Endothelial cell of umbilical vein (primary cell): ENCODE measurements around the gene GRIK1. TPM values are rescaled to one million over a fixed set of nuclear protein-coding genes. Genes with fewer than 3 reads are reported as not detected.

Experiments
- BruUV-seq: library from RNA; stranded (reverse); fragments of 400-500 nt; replicated peaks from 2 replicates; lab custom pipeline; 2021; lab: Mats Ljungman, UMichigan
- CTCF ChIA-PET: fragments of 300-600, 350-600 bp; sonication (Branson Sonifier 250); formaldehyde crosslinking; loops from one replicate; lab custom pipeline; 2021; ENCODE audit warnings: antibody characterized with exemption, inconsistent platforms; lab: Charles Lee
- POLR2A ChIA-PET: fragments of 300-600, 350-600 bp; sonication (Branson Sonifier 250); formaldehyde crosslinking; loops from one replicate; lab custom pipeline; 2021; ENCODE audit warnings: antibody characterized with exemption, inconsistent platforms; lab: Charles Lee
- DNase-seq: peaks from one replicate; pipeline ENCODE4 v3.0.0-alpha.2; 2011; ENCODE audit warnings: low read depth, low spot score
- FAIRE-seq: peaks from 2 replicates; lab custom pipeline; 2011; peaks lifted over from hg19 to GRCh38; lab: Jason Lieb, UNC
- H2AFZ ChIP-seq: 2 replicates; pipeline ENCODE4 v1.6.0; 2012; ENCODE audit warnings: low read depth, low read length, control low read depth, inconsistent platforms
- H3K27ac ChIP-seq: 2 replicates; pipeline ENCODE4 v1.5.1; 2011; ENCODE audit warnings: low read depth, mild to moderate bottlenecking, control low read depth, low read length, moderate library complexity; ENCODE audit not compliant: insufficient read depth
- H3K27me3 ChIP-seq, 2 experiments: 2 replicates each; pipeline versions ENCODE4 v1.6.0 to v1.6.1; 2011; ENCODE audit warnings: low read length in 2 of 2, mixed read lengths in 1 of 2; ENCODE audit not compliant: control insufficient read depth in 2 of 2, insufficient read depth in 2 of 2
- H3K36me3 ChIP-seq, 2 experiments: 2 replicates in 1 of 2; 3 replicates in 1 of 2; pipeline ENCODE4 v1.5.1; 2011; ENCODE audit warnings: low read length in 2 of 2, mild to moderate bottlenecking in 1 of 2, moderate library complexity in 1 of 2; ENCODE audit not compliant: control insufficient read depth in 2 of 2, insufficient read depth in 2 of 2; ENCODE audit errors: extremely low read depth in 1 of 2
- H3K4me1 ChIP-seq: 3 replicates; pipeline ENCODE4 v1.5.1; 2011; ENCODE audit warnings: mild to moderate bottlenecking, low read length; ENCODE audit not compliant: control insufficient read depth, insufficient read depth; ENCODE audit errors: extremely low read depth
- H3K4me2 ChIP-seq: 2 replicates; pipeline ENCODE4 v1.6.1; 2011; ENCODE audit warnings: low read length, control low read depth, mixed read lengths; ENCODE audit not compliant: insufficient read depth
- H3K4me3 ChIP-seq, 3 experiments: fragments of 200-600 bp in 1 of 3; sonication (generic), shearing (Covaris generic) in 1 of 3; replicated peaks in 1 of 3; 2 replicates each; pipeline ENCODE4 v1.5.1; 2011 to 2016; ENCODE audit warnings: control low read depth in 3 of 3, low read length in 3 of 3, mild to moderate bottlenecking in 2 of 3, inconsistent platforms in 1 of 3, low read depth in 1 of 3, moderate library complexity in 1 of 3; ENCODE audit not compliant: insufficient read depth in 1 of 3
- H3K79me2 ChIP-seq: 2 replicates; pipeline ENCODE4 v1.6.0; 2012; ENCODE audit warnings: low read length, inconsistent platforms; ENCODE audit not compliant: control insufficient read depth, insufficient read depth
- H3K9ac ChIP-seq: replicated peaks from 2 replicates; pipeline ENCODE3; 2011; ENCODE audit warnings: low read length, control low read depth; ENCODE audit not compliant: insufficient read depth; ENCODE audit errors: extremely low read depth
- H3K9me1 ChIP-seq: replicated peaks from 3 replicates; pipeline ENCODE4 v1.6.0; 2011; ENCODE audit warnings: mild to moderate bottlenecking, low read length; ENCODE audit not compliant: control insufficient read depth, insufficient read depth; ENCODE audit errors: extremely low read depth
- H3K9me3 ChIP-seq: replicated peaks from 2 replicates; pipeline ENCODE4 v1.5.1; 2012; ENCODE audit warnings: low read length, inconsistent platforms; ENCODE audit not compliant: control insufficient read depth, insufficient read depth
- H4K20me1 ChIP-seq: replicated peaks from 2 replicates; pipeline ENCODE3; 2011; ENCODE audit warnings: mild to moderate bottlenecking, low read length; ENCODE audit not compliant: control insufficient read depth, insufficient read depth; ENCODE audit errors: extremely low read depth
- CTCF ChIP-seq, 2 donors: IDR thresholded peaks; 1 replicate in 1 of 2; 2 replicates in 1 of 2; pipeline ENCODE4 v1.5.1; 2011; ENCODE audit warnings: low read length in 2 of 2, mild to moderate bottlenecking in 2 of 2, moderate library complexity in 2 of 2, control low read depth in 1 of 2, inconsistent platforms in 1 of 2, low read depth in 1 of 2; ENCODE audit not compliant: insufficient read depth in 1 of 2; ENCODE audit errors: extremely low read depth in 1 of 2
- EZH2 ChIP-seq: IDR thresholded peaks from 2 replicates; pipeline ENCODE4 v1.6.1; 2012; ENCODE audit warnings: borderline replicate concordance, low read depth, mild to moderate bottlenecking, moderate library complexity, low read length, inconsistent platforms; ENCODE audit not compliant: severe bottlenecking
- FOS ChIP-seq: IDR thresholded peaks from 2 replicates; pipeline ENCODE4 v1.6.1; 2011; ENCODE audit warnings: mild to moderate bottlenecking, low read length, moderate library complexity, borderline replicate concordance; ENCODE audit not compliant: insufficient read depth
- GATA2 ChIP-seq: IDR thresholded peaks from 2 replicates; pipeline ENCODE4 v1.7.0; 2011; ENCODE audit warnings: low read depth, mild to moderate bottlenecking, moderate library complexity, mixed read lengths, low read length; ENCODE audit not compliant: insufficient read length, insufficient read depth
- JUN ChIP-seq: IDR thresholded peaks from 2 replicates; pipeline ENCODE4 v1.6.1; 2011; ENCODE audit warnings: borderline replicate concordance, low read depth; ENCODE audit not compliant: insufficient read length, insufficient read depth
- MAX ChIP-seq: IDR thresholded peaks from 2 replicates; pipeline ENCODE4 v1.6.1; 2011; ENCODE audit not compliant: insufficient read depth, insufficient read length
- MYC ChIP-seq: IDR thresholded peaks from one replicate; pipeline ENCODE4 v1.6.1; 2011; ENCODE audit warnings: mild to moderate bottlenecking, low read depth, low read length
- POLR2A ChIP-seq: IDR thresholded peaks from 2 replicates; pipeline ENCODE4 v1.6.1; 2012; ENCODE audit warnings: low read depth, mild to moderate bottlenecking, control low read depth, low read length
- POLR2AphosphoS5 ChIP-seq: IDR thresholded peaks from 2 replicates; pipeline ENCODE4 v1.6.1; 2012; ENCODE audit warnings: low read depth, mild to moderate bottlenecking, control low read depth, low read length, moderate library complexity; ENCODE audit not compliant: insufficient read depth
- dilution Hi-C: fragments of 300-500 bp; cut with MboI; formaldehyde crosslinking; loops from one replicate; pipeline ENCODE4 v1.15.0; 2019; ENCODE audit warnings: low sequenced_read_pairs; ENCODE audit not compliant: extremely low pct_ligation_motif_present
- intact Hi-C: fragments of 100-400 bp; cut with micrococcal nuclease; formaldehyde crosslinking; loops from one replicate; pipeline ENCODE4 v1.10.0; 2022
- polyA plus RNA-seq, 4 experiments: library from polyadenylated mRNA; depleted of rRNA in 3 of 4; stranded (reverse) in 3 of 4; unstranded in 1 of 4; fragments of >200 nt; gene quantifications; 2 replicates each; pipeline versions ENCODE4 v1.2.1 to v1.2.3, GENCODE V29; 2011 to 2012; ENCODE audit warnings: missing spikeins in 1 of 4
- total RNA-seq: library from RNA; stranded (reverse); gene quantifications from 2 replicates; pipeline ENCODE4 v1.2.3, GENCODE V29; 2021

Gene GRIK1
- total and polyA plus RNA-seq, 2 donors (not counting 3 experiments of a cell fraction or from before 2014, with no cell fraction given) = not detected

DNA sequence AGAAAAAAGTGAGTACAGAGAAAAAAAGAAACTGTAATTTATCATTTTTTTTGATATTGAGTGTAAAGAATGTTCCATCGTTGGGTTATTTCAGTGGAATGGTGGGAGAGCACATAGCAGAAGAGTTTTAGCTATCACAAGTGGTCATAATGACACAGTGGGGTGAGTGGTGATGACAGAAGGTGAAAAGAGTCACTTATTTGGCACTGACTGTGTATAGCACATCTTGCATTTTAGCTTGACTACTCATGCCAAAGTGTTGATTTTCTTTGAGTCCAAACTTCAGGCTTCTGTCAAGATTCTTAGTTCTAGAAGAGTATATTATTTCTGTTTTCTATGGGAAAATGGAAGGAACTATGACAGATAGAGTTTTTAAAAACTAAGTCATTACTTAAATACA, 261.2 kb downstream of the GRIK1 start:
- Histone ChIP-seq H3K4me3 (no peak overlapping the region), H3K27me3 (peaks cover 0 to 4% of the 10 kb centered on the region in 2 experiments), H3K9me3 (no peaks in the 10 kb centered on the region), H3K79me2 (no peaks in the 10 kb centered on the region), H3K4me1 (no peaks in the 10 kb centered on the region), H3K36me3 (no peaks in the 10 kb centered on the region), H4K20me1 (no peaks in the 10 kb centered on the region), H3K27ac (no peak overlapping the region), H3K9me1 (no peaks in the 10 kb centered on the region), H2AFZ (no peak overlapping the region), H3K9ac (no peak overlapping the region), H3K4me2 (no peak overlapping the region)
- FAIRE-seq = no peak
- dilution Hi-C loops = no loop called here
- intact Hi-C loops = no loop called here
- POLR2A ChIA-PET = no interaction called here
- no peak for DNase-seq
- no TSS peak for BruUV-seq
- TF ChIP-seq MYC (no peak), EZH2 (no peak), POLR2AphosphoS5 (no peak), MAX (no peak), CTCF (IDR thresholded peaks at IDR 0.05; ENCODE audit: extremely low read depth in 1 of 2, insufficient read depth in 1 of 2, low read depth in 1 of 2, low read length in 2 of 2) (no peak), FOS (no peak), POLR2A (no peak), JUN (no peak), GATA2 (no peak)
- CTCF ChIA-PET = interaction anchor here (0.6 to 0.9 kb wide), 2 partner anchors 11 to 46 kb away, joined by 3 read pairs; no protein-coding TSS in a partner anchor
